ENCODE results near the gene IAPP.

The IAPP gene

GRCh38 chr12:21336656-21337055, 36.0 kb upstream of the IAPP start:
- H3K9ac ChIP-seq (ENCODE audit: low read length) = no peak overlapping the region
- H3K9me3 ChIP-seq (ENCODE audit: low read length) = no peaks in the 10 kb centered on the region
- no peaks in the 10 kb centered on the region for H3K27me3 ChIP-seq (ENCODE audit: insufficient read depth, low read length)
- H3K4me1 ChIP-seq (ENCODE audit: insufficient read depth, low read length, severe bottlenecking) = no peaks in the 10 kb centered on the region
- no peak overlapping the region for H2AFZ ChIP-seq (ENCODE audit: low read length)
- H3K9me2 ChIP-seq (ENCODE audit: low read depth, low read length) = no peaks in the 10 kb centered on the region
- no peak overlapping the region for H3K4me3 ChIP-seq (ENCODE audit: low read depth, low read length, poor library complexity, severe bottlenecking)
- no peaks in the 10 kb centered on the region for H4K20me1 ChIP-seq (ENCODE audit: insufficient read depth, low read length)
- no peak overlapping the region for H3K27ac ChIP-seq (ENCODE audit: low read depth, low read length, poor library complexity, severe bottlenecking)
- no peak overlapping the region for H3K4me2 ChIP-seq (ENCODE audit: low read length)
- TF ChIP-seq CTCF (IDR thresholded peaks at IDR 0.05; ENCODE audit: low read length) = no peak
- no peak for TF ChIP-seq EZH2 (IDR thresholded peaks at IDR 0.05; ENCODE audit: borderline replicate concordance, low read length)
- H3K36me3 ChIP-seq (ENCODE audit: insufficient read depth, low read length) = no peaks in the 10 kb centered on the region
- H3K79me2 ChIP-seq (ENCODE audit: insufficient read depth, low read length) = no peaks in the 10 kb centered on the region
- H3F3A ChIP-seq (ENCODE audit: insufficient read depth, low read length) = no peaks in the 10 kb centered on the region

GRCh38 chr12:21337453-21337852, 35.2 kb upstream of the IAPP start:
- no peak for TF ChIP-seq EZH2 (IDR thresholded peaks at IDR 0.05; ENCODE audit: borderline replicate concordance, low read length)
- no peak for TF ChIP-seq CTCF (IDR thresholded peaks at IDR 0.05; ENCODE audit: low read length)
- H3K4me3 ChIP-seq (ENCODE audit: low read depth, low read length, poor library complexity, severe bottlenecking) = no peak overlapping the region
- H3K9me3 ChIP-seq (ENCODE audit: low read length) = no peaks in the 10 kb centered on the region
- H3K4me1 ChIP-seq (ENCODE audit: insufficient read depth, low read length, severe bottlenecking) = no peaks in the 10 kb centered on the region
- no peaks in the 10 kb centered on the region for H3K27me3 ChIP-seq (ENCODE audit: insufficient read depth, low read length)
- H3K36me3 ChIP-seq (ENCODE audit: insufficient read depth, low read length) = no peaks in the 10 kb centered on the region
- no peaks in the 10 kb centered on the region for H4K20me1 ChIP-seq (ENCODE audit: insufficient read depth, low read length)
- no peaks in the 10 kb centered on the region for H3K79me2 ChIP-seq (ENCODE audit: insufficient read depth, low read length)
- H3F3A ChIP-seq (ENCODE audit: insufficient read depth, low read length) = no peaks in the 10 kb centered on the region
- H2AFZ ChIP-seq (ENCODE audit: low read length) = no peak overlapping the region
- H3K9ac ChIP-seq (ENCODE audit: low read length) = no peak overlapping the region
- H3K4me2 ChIP-seq (ENCODE audit: low read length) = no peak overlapping the region
- no peak overlapping the region for H3K27ac ChIP-seq (ENCODE audit: low read depth, low read length, poor library complexity, severe bottlenecking)
- no peaks in the 10 kb centered on the region for H3K9me2 ChIP-seq (ENCODE audit: low read depth, low read length)

GRCh38 chr12:21337959-21338744, 34.5 kb upstream of the IAPP start:
- no peak overlapping the region for H3K4me2 ChIP-seq (ENCODE audit: low read length)
- TF ChIP-seq CTCF (IDR thresholded peaks at IDR 0.05; ENCODE audit: low read length) (no peak), EZH2 (IDR thresholded peaks at IDR 0.05; ENCODE audit: borderline replicate concordance, low read length) (no peak)
- H4K20me1 ChIP-seq (ENCODE audit: insufficient read depth, low read length) = no peaks in the 10 kb centered on the region
- H2AFZ ChIP-seq (ENCODE audit: low read length) = no peak overlapping the region
- H3K27ac ChIP-seq (ENCODE audit: low read depth, low read length, poor library complexity, severe bottlenecking) = no peak overlapping the region
- H3K9me3 ChIP-seq (ENCODE audit: low read length) = no peaks in the 10 kb centered on the region
- no peak overlapping the region for H3K9ac ChIP-seq (ENCODE audit: low read length)
- no peaks in the 10 kb centered on the region for H3K9me2 ChIP-seq (ENCODE audit: low read depth, low read length)
- no peaks in the 10 kb centered on the region for H3K79me2 ChIP-seq (ENCODE audit: insufficient read depth, low read length)
- no peaks in the 10 kb centered on the region for H3F3A ChIP-seq (ENCODE audit: insufficient read depth, low read length)
- H3K36me3 ChIP-seq (ENCODE audit: insufficient read depth, low read length) = no peaks in the 10 kb centered on the region
- H3K4me1 ChIP-seq (ENCODE audit: insufficient read depth, low read length, severe bottlenecking) = no peaks in the 10 kb centered on the region
- no peak overlapping the region for H3K4me3 ChIP-seq (ENCODE audit: low read depth, low read length, poor library complexity, severe bottlenecking)
- no peaks in the 10 kb centered on the region for H3K27me3 ChIP-seq (ENCODE audit: insufficient read depth, low read length)
